ENCODE data around the gene SCYL1.

DNA sequence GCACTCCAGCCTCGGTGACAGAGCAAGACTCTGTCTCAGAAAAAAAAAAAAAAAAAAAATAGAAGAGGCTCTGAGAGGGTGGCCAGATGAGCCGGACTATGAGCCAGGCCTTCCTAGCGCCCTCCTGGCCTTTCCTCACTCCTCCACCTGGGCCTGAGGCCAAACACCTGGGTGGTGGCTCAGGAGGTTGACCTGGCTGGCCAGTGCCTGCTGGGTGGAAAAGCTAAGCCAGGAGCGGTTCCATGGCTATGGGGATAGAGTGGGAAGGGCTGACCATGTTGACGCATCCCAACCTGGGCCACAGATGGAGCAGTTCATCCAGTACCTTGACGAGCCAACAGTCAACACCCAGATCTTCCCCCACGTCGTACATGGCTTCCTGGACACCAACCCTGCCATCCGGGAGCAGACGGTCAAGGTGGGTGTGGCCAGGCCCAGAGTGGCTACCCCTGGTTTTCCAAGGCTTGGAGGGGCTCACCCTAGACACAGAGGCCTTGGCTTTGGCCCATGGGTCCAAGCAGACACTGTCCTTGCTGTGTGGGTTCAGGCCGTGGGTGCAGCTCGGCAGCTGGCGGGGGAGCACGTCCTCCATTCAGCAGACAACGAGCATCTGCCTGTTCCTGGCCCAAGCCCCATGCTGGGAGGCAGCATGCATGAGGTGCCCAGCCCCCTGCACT lies 7.6 kb downstream of the SCYL1 start:
- TF ChIP-seq CTCF (IDR thresholded peaks at IDR 0.05) (no peak), POLR2A (IDR thresholded peaks at IDR 0.05) (no peak)

All from tibial nerve (tissue), 3 donors.